ENCODE data around the gene NME7.
"Not testable (repeated sequence)": the region's sequence is repeated elsewhere in the genome, so short reads cannot be mapped to it uniquely, and the experiment has no call there.

NME7 gene

DNA sequence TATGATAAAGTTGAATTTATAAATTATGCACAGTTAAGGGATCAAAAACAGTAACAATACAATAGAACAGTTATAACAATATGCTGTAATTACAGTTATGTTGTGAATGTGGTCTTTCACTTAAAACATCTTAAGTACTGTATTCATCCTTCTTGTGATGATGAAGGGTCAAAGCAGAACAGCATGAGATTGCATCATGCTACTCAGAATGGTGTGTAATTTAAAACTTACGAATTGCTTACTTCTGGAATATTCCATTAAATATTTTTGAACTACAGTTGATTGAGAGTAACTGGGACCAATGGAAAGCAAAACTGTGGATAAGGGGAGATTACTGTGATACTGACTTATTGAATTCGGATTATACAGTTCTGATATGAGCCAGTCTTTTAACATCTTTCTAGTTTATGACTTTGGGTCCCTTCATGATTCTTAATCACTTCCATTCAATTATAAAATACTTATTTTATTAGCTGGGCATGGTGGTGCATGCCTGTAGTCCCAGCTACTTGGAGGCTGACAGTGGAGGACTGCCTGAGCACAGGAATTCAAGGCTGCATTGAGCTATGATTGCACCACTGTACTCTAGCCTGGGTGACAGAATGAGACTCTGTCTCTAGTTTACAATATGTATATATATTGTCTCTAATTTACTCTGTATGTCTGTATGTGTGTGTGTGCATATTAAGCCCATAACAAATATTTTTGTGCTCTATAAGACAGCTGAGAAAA is 217.9 kb downstream of the NME7 start:
- no peak for DNase-seq

DNA sequence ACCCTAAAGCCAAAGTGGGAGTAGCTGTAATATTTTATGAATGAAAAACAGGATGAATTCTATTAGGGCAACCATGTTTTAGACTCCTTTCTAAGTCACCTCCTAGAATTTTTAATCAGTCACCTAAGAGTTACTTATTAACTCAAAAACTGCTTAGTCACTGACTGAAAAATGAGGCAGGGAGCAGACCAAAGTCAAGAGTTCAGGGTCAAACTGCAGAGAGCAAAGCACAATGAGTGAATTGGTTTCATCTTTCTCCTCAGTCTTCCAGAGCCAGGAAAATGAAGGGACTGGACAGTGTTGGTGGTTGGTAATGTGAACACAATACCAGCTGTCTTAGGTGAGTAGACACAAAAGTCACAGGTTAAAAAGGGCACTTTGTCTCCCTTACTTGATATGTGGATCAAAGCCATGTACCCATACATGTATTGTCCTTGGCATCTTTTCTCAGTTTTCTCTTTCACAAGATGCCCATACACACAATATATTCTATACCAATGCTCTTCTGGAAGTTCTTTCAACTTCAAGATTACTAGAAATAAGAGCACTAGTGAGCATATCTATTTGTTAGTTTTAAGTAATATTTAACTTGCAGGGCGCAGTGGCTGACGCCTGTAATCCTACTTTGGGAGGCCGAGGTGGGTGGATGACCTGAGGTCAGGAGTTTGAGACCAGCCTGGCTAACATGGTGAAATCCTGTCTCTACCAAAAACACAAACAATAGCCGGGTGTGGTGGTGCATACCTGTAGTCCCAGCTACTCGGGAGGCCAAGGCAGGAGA is 218.9 kb downstream of the NME7 start:
- DNase-seq = no peak

- no peak for DNase-seq
Measured at GRCh38 chr1:169146576-169147214, 220.9 kb downstream of the NME7 start.

DNA sequence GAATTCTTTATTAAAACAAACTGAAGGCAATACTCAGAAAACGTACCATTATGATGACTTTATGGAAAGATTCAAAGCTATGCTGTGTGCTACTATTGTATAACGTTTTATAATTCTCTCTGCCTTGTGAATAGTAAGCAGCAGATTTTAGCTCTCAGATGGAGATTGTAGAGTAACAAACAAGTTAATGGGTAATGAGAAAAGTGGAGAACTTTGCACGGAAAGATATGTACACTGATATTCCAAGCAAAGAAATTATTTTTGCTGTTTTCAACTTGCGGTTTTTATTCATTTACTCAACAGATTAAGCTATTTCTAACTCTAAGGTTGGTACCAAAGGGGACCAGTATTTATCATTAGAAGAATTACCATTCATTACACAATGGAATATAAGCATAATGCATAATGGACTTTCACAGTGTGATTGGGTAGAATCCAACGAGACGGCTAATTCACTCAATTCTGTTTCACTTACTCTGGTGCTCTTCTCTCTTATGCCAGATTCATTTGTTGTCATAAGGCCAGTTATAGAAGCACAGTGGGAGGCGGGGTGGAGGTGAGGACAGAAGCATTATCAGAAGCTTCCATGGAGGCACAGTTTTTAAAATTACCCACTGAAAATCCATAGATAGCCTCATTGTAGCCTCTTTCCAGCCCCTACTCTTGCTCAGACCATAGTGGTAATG is 222.5 kb downstream of the NME7 start:
- no peak for DNase-seq

DNA sequence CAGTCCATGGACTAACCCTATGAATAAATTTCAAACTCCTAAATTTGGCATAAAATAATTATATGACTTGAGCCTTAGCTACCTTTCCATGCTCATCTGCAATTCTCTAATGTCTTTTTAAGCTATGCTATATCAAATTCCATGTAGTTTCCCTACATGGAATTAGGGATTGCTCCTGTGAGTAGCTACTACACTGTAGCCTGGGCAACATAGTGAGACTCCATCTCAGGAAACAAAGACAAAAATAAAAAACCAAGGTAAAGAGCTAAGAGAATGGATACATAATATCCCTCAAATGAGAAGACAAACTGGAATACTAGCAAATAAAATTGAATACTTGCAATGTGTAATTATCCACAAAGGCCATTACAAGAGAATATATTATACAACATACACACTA is 223.6 kb downstream of the NME7 start:
- DNase-seq = no peak

GRCh38 chr1:169143346-169143745 is 224.3 kb downstream of the NME7 start:
- no peak for DNase-seq

- DNase-seq = no peak
Measured at GRCh38 chr1:169142129-169142528, 225.5 kb downstream of the NME7 start.

DNA sequence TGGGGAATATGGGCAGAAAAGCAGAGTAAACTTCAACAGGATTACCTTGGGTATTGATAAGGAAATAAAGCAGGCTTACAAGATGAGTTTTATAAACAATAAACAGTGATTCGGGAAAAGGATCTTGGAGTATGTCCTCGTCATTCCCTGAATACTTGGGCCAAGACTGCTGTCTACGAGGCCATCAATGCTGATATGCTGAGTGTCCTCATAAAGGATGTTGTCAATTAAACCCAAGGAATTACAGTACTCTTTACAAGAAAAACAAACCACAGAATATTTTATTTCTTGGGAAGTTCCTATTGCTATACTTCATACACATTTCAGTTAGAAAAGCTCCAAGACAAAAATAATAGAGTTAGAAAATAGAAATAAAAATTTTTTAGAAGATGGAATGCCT is 226.2 kb downstream of the NME7 start:
- DNase-seq = no peak

DNA sequence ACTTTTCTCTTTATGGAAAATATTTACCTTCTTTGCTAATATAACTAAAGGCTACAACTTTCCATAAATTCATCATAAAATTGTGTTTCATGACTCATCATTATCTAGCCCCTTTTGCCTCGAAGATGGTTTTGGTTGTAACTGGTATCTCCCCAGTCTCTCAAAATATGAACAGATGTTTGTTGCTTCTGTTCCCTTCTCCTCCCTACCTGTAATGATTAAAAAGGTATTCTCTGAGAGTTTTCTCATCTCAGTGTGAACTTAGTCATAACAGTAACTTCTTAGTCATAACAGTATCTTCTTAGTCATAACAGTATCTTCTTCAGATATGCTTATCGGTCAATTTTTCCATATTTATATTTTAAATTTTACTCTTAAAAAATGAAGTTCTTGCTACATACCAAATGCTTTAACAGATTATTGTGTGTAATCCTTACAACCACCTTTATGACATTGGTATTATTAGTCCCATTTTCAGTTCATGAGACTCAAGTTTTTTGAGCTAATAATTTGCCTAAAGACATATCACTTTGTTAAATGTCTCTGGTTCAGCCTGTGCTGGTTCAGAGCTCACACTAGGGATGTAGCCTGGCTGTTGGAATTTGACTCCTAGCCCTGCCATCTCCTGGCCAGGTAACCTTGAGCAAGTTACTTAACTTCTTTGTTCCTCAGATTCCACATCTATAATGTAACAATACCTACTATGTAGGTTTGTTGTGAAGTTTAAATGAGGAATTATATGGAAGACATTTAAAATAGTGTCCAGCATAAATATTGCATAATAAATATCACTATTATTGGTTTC is 228.5 kb downstream of the NME7 start:
- DNase-seq = no peak

GRCh38 chr1:169137357-169137756 is 230.2 kb downstream of the NME7 start:
- no peak for DNase-seq

DNA sequence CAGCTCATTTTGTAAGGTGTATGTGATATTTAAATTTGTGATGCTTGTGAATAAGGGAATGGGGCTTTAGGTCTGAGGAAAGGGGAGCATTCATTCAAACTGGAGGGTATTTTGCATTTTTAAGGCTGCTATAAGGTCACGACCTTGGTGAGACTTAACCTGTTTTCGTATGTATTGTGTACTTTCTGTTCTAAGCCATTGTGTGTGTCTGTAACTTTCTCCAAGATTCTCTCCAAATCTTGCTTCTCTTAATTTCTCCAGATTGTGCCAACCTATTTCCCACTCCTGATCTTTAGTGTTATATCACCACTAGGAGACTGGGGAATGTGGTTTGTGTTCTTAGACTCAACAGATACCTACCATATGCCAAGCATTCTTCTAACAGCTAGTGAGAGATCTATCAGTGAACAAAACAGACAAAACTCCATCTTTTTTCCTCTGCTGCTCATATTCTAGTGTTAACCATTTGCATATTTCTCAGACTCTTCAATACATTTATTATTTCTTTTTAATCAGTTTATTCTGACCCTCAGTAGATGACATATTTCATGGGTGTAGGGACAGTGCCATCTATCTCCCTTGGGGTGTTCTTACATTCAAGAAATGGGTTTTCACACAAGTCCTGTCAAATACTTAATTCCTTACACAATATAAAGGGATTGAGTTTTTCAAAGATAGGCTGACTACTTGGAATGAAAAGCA is 233.6 kb downstream of the NME7 start:
- no peak for DNase-seq

DNA sequence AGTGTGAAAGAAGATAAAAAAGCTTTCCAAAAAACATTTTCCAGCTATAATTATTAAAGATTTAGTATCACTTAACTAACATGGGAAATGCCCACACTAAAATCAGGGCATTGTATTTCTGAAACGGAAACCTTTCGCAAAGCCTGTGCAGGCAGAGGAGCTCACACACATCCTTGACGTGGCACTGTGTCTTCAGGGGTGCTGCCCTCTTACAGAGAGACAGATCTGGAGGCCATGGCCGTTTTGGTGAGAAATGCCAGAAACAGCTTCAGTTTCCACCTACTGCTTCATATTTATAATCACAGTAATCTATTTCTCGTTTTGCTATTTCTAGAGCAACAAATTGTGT is 234.4 kb downstream of the NME7 start:
- DNase-seq = no peak

DNA sequence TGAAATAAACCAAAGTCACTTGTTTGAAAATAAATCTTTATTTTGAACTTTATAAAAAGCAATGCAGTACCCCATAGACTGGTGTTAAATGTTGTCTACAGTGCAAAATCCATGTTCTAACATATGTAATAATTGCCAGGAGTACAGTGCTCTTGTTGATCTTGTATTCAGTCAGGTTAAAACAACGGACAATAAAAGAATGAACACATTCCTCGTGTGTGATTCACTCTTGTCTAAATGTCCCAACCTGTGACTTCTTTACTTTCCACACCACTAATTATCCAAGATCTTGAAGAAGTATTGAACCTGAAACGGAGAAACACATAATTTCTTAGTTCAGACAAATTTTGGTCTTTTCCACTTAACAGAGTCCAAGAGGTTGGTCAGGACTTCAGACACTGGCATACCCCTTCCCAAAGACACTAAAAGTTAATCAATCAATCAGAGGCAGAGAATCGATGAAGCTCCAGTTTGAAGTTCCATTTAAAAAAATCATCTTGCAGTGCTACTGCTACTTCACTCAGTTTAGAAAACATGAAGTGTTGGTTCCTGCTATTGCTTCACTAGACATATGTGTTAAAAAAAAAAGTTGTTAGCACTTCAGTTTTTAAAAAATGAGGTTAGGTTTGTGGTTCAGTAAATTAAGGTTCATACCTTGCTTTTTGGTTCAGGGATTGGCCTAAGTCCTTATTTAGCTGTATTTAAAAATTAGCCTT is 234.9 kb downstream of the NME7 start:
- DNase-seq = no peak

DNA sequence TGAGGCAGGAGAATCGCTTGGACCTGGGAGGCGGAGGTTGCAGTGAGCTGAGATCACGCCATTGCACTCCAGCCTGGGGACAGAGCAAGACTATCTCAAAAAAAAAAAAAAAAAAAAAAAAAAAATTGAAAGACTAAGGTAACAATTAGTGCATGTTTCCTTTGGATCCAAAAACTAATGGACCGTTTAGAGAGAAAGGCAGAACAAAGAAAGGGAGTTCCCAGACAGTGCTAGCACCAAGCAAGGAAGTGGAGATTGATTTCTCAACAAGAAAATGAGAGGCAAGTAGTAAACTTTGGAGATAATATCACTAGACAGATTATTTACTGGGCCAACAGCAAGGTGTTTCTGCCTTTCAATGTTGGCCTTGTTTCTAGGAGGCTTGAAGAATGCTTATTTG is 236.9 kb downstream of the NME7 start:
- DNase-seq = no peak

- no peak for DNase-seq
Measured at GRCh38 chr1:169129109-169129784, 238.3 kb downstream of the NME7 start.

DNA sequence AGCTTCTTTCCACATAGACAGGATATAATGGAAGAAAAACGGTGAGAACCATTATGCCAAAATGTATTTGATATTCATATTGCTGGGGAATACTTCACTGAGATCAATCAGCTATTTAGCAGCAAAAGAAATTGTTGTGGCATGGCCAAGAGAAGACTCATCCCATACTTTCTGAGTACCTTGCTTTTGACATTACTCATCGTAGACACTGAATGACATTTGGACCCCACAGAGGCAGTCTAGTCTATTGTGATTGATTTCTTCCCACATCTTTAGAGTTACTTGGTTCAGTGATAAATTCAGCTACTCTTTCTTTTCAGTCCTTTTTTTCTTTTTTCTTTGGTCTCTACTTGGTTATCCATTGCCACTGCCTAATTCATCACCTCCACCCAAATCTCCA is 239.0 kb downstream of the NME7 start:
- DNase-seq = no peak

GRCh38 chr1:169127305-169127704 is 240.3 kb downstream of the NME7 start:
- no peak for DNase-seq

- DNase-seq = no peak
Measured at GRCh38 chr1:169126335-169126734, 241.3 kb downstream of the NME7 start.

GRCh38 chr1:169125597-169125996 is 242.0 kb downstream of the NME7 start:
- not testable (repeated sequence) for DNase-seq

DNA sequence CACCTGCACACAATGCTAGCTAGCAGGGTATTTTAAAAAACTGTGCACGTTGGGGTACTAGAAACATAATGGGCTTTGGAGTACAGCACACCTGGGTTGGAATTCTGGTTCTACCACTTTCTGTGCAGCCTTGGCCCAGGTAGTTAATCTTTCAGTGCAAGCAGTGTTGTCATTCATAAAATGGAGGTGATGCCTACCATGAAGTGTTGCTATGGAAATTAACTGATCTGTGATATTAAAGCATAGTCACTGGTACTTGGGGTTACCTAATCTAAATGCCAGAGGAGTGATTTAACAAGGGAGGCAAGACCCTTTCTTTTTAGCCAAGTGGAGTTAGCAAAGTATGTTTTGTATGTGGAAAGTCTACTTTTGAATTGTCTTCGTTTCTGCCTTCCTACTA is 243.1 kb downstream of the NME7 start:
- no peak for DNase-seq

DNA sequence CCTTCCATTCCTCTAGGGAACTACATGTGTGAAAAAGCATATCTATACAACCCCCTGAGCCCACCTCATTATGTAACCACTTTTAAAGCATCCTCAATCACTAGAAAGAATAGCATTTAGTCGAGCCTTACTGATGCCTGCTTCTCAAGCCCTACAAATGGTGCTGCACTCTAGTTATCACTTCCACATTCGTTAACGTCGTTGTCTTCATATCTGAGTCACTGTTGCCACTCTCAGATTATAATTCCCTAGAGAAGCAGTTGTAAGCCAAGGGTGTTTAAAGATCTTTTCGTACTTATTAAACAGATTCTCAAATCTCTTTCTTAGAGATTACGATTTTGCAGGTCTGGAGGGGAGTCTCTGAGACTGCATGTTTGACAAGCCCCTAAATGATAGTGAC is 244.6 kb downstream of the NME7 start:
- DNase-seq = no peak
